ENCODE measurements around the gene RALA.
"Not testable (repeated sequence)": the region's sequence is repeated elsewhere in the genome, so short reads cannot be mapped to it uniquely, and the experiment has no call there.

Gene RALA

GRCh38 chr7:39727231-39728012 is 104.0 kb downstream of the RALA start:
- DNase-seq (ENCODE audit: low read depth): no peak

- peak; percentile 86 for DNase-seq (ENCODE audit: low read depth)
Measured at GRCh38 chr7:39732837-39733804, 109.7 kb downstream of the RALA start.

- no peak for DNase-seq (ENCODE audit: low read depth)
Measured at GRCh38 chr7:39733881-39734632, 110.7 kb downstream of the RALA start.

GRCh38 chr7:39734633-39735004 is 111.2 kb downstream of the RALA start:
- no peak for DNase-seq (ENCODE audit: low read depth)

- no peak for DNase-seq (ENCODE audit: low read depth)
Measured at GRCh38 chr7:39735903-39736302, 112.5 kb downstream of the RALA start.

- no peak for DNase-seq (ENCODE audit: low read depth)
Measured at GRCh38 chr7:39741942-39742623, 118.7 kb downstream of the RALA start.

- DNase-seq (ENCODE audit: low read depth): no peak
Measured at GRCh38 chr7:39744620-39745019, 121.2 kb downstream of the RALA start.

GRCh38 chr7:39745320-39745719 is 121.9 kb downstream of the RALA start:
- no peak for DNase-seq (ENCODE audit: low read depth)

- DNase-seq (ENCODE audit: low read depth): no peak
Measured at GRCh38 chr7:39746103-39746819, 122.9 kb downstream of the RALA start.

GRCh38 chr7:39749177-39749576 is 125.8 kb downstream of the RALA start:
- DNase-seq (ENCODE audit: low read depth): no peak

GRCh38 chr7:39749717-39750116 is 126.3 kb downstream of the RALA start:
- no peak for DNase-seq (ENCODE audit: low read depth)

GRCh38 chr7:39750253-39751077 is 127.1 kb downstream of the RALA start:
- DNase-seq (ENCODE audit: low read depth): no peak

GRCh38 chr7:39753237-39753636 is 129.9 kb downstream of the RALA start:
- DNase-seq (ENCODE audit: low read depth): not testable (repeated sequence)

GRCh38 chr7:39753823-39754325 is 130.5 kb downstream of the RALA start:
- DNase-seq (ENCODE audit: low read depth): no peak

GRCh38 chr7:39754326-39755120 is 131.2 kb downstream of the RALA start:
- no peak for DNase-seq (ENCODE audit: low read depth)

- no peak for DNase-seq (ENCODE audit: low read depth)
Measured at GRCh38 chr7:39757604-39758003, 134.2 kb downstream of the RALA start.

Measured in activated T-helper 1 cell treated with Interleukin-2 at 50 U/mL for 16 hours (primary cell).